Measurements from ENCODE around the gene AIFM3. TPM values are rescaled to one million over a fixed set of nuclear protein-coding genes. Genes with fewer than 3 reads are reported as not detected.

The AIFM3 gene
- total and polyA plus RNA-seq, 2 experiments from 2014 or later = 0.65 TPM; not detected in 1

DNA sequence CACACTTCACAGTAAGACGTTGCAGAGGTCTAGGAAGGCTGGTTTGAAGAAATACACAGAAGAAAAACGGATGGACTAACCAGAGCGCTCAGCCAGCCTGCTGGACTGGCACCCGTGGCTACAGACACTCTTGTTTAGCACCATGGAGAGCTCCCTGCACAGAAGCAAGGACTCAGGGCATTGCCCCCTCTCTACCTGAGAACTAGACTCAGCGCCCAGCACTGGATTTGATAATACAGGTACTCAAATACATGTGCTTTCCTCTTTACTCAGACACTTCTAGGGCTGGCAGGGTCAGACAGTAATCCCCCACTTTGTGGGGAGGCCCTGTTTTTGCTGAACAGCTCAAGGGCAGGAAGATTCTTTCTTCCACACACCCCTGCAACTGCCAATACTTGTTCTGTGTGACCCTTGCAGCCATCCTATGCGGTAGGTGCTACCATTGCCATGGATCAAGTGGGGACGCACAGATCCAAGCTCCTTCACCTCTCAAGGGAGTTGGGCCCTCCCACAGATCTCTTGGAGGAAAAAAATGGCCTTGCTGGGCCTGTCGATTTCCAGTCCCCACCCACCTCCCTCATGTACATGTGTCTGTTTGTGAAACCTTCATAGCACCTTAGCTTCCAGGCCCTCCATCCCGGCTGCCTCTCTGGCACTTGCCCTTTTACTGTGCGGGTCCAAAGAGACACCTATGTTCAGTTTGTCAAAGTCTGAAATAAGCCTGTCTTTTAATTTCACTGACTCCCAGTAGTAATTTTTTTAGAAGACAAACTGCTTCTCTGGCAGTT, 42.8 kb downstream of the AIFM3 start:
- WGBS, 2 experiments (ENCODE audit: low coverage in 1 of 2, low lambda C conversion rate in 2 of 2, missing lambda C conversion rate in 2 of 2) = 53 to 55% methylated on average over 10 of the region's 10 CpGs
- Histone ChIP-seq H3K36me3 (ENCODE audit: low read depth) (no peaks in the 10 kb centered on the region), H2AFZ (no peak overlapping the region), H3F3A (ENCODE audit: insufficient read depth) (0 out of 2 replicates have a peak, but pooled peaks cover 8% of the 10 kb centered on the region), H3K27ac (no peak overlapping the region), H3K9me2 (ENCODE audit: insufficient read depth) (no peaks in the 10 kb centered on the region), H3K27me3 (replicated peaks; ENCODE audit: insufficient read depth) (no peaks in the 10 kb centered on the region), H3K4me2 (ENCODE audit: unreplicated experiment) (no peak overlapping the region), H3K4me3 (no peak overlapping the region), H4K20me1 (ENCODE audit: insufficient read depth) (no peaks in the 10 kb centered on the region), H3K9ac (no peak overlapping the region), H3K4me1 (ENCODE audit: insufficient read depth) (peaks cover 10% of the 10 kb centered on the region), H3K79me2 (ENCODE audit: insufficient read depth) (no peaks in the 10 kb centered on the region), H3K9me3 (ENCODE audit: low read depth) (no peaks in the 10 kb centered on the region)
- no peak for TF ChIP-seq EZH2 (IDR thresholded peaks at IDR 0.05; ENCODE audit: insufficient read depth, poor library complexity, severe bottlenecking)
- TF ChIP-seq EZH2phosphoT487 (IDR thresholded peaks at IDR 0.05; ENCODE audit: insufficient read depth, low read depth) = no peak
- DNase-seq = peak; percentile 70
- in situ Hi-C loops (cut with MboI) = no loop called here

DNA sequence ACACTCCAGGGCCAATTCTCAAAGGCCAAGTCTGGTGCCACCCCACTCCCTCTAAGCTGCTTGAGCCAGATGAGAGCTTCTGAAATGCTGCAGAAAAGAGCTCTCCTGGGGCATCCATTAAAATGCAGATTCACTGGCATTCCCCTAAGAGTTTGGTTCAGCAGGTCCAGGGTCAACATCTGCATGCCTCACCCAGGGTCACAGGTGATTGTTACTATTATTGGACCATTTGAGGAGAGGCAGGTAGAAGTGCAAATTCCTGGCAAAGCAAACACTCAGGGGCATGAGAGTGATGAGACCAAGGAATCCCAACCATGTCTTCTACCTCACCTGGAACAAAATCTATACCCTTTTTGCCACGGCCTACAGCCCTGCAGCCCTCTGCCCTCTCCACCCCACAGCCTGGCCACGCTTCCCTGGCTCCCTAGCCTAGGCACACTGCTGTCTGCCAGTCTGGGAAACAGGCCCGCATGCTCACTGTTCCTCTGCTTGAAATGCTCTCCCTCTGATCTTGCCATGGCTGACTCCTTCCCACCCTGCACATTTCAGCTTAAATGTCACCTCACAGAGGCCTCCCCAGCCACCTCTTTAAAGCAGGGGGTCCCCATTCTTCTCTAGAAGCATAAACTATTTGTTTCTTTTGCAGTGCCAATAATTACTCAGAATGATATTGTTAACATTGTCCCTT, 43.5 kb downstream of the AIFM3 start:
- Histone ChIP-seq H3K27me3 (replicated peaks; ENCODE audit: insufficient read depth) (no peaks in the 10 kb centered on the region), H4K20me1 (ENCODE audit: insufficient read depth) (no peaks in the 10 kb centered on the region), H3K36me3 (ENCODE audit: low read depth) (no peaks in the 10 kb centered on the region), H3K4me1 (ENCODE audit: insufficient read depth) (peaks cover 17% of the 10 kb centered on the region), H3K9me2 (ENCODE audit: insufficient read depth) (no peaks in the 10 kb centered on the region), H3K4me3 (no peak overlapping the region), H2AFZ (no peak overlapping the region), H3K9me3 (ENCODE audit: low read depth) (no peaks in the 10 kb centered on the region), H3K27ac (no peak overlapping the region), H3K79me2 (ENCODE audit: insufficient read depth) (no peaks in the 10 kb centered on the region), H3K4me2 (ENCODE audit: unreplicated experiment) (no peak overlapping the region), H3K9ac (no peak overlapping the region), H3F3A (ENCODE audit: insufficient read depth) (0 out of 2 replicates have a peak, but pooled peaks cover 8% of the 10 kb centered on the region)
- DNase-seq = no peak
- 82 to 87% methylated on average over 3 of the region's 3 CpGs for WGBS, 2 experiments (ENCODE audit: low coverage in 1 of 2, low lambda C conversion rate in 2 of 2, missing lambda C conversion rate in 2 of 2)
- in situ Hi-C loops (cut with MboI) = no loop called here
- TF ChIP-seq EZH2 (IDR thresholded peaks at IDR 0.05; ENCODE audit: insufficient read depth, poor library complexity, severe bottlenecking) = no peak
- no peak for TF ChIP-seq EZH2phosphoT487 (IDR thresholded peaks at IDR 0.05; ENCODE audit: insufficient read depth, low read depth)

DNA sequence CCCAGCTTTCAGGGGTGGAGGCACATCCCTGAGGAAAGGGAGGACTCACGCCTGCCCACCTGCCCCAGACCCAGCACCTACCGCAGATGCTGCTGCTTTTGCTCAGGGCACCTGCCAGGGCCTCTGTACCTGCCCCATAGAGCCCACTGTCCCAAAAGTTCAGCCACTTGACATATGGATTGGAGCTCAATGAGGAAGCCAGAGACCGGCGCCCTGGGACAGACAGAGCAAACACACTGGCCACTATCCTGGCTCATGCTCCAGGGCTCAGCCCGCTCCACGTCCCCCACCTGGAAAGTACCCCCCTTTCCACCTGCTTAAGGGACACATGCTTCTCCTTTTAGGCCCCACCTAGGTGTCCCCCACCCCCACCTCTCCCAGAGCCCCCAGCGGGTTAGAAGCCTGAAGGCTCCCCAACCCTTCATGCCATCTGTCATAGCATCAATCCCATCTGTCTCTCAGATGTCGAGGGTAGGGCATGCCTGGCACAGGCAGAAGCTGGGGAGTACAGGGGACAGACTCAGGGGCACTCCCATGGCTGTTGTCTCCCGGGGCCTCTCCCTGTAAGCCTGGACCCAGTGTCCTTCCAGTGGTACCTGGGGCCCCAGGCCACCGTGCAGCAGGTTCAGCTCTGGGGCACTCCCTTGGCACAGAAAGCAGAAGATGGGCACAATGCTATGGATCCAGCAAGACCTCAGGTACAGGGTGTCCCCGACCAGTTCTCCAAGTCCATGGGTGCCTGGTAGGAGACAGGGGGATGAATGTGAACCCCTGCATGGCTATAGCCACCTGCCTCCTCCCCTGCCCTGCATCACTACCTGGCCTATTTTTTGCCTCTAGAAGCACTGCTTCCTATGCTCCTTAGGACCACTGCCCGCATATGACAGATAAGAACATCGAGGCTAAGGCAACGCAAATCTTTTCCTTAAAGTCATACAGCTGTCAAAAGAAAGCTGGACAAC, 45.7 kb downstream of the AIFM3 start:
- Histone ChIP-seq H3K4me2 (ENCODE audit: unreplicated experiment) (no peak overlapping the region), H3K4me1 (ENCODE audit: insufficient read depth) (peaks cover 19% of the 10 kb centered on the region), H3K27ac (no peak overlapping the region), H3K79me2 (ENCODE audit: insufficient read depth) (no peaks in the 10 kb centered on the region), H2AFZ (no peak overlapping the region), H4K20me1 (ENCODE audit: insufficient read depth) (no peaks in the 10 kb centered on the region), H3K36me3 (ENCODE audit: low read depth) (no peaks in the 10 kb centered on the region), H3K9me3 (ENCODE audit: low read depth) (no peaks in the 10 kb centered on the region), H3K9me2 (ENCODE audit: insufficient read depth) (no peaks in the 10 kb centered on the region), H3K27me3 (replicated peaks; ENCODE audit: insufficient read depth) (no peaks in the 10 kb centered on the region), H3K4me3 (no peak overlapping the region), H3F3A (ENCODE audit: insufficient read depth) (0 out of 2 replicates have a peak, but pooled peaks cover under 1% of the 10 kb centered on the region), H3K9ac (no peak overlapping the region)
- DNase-seq = no peak
- TF ChIP-seq EZH2phosphoT487 (IDR thresholded peaks at IDR 0.05; ENCODE audit: insufficient read depth, low read depth) (no peak), EZH2 (IDR thresholded peaks at IDR 0.05; ENCODE audit: insufficient read depth, poor library complexity, severe bottlenecking) (no peak)
- whole genome bisulfite sequencing, 2 experiments (ENCODE audit: low coverage in 1 of 2, low lambda C conversion rate in 2 of 2, missing lambda C conversion rate in 2 of 2) = 51 to 57% methylated on average over 14 of the region's 14 CpGs
- in situ Hi-C loops (cut with MboI) = no loop called here

DNA sequence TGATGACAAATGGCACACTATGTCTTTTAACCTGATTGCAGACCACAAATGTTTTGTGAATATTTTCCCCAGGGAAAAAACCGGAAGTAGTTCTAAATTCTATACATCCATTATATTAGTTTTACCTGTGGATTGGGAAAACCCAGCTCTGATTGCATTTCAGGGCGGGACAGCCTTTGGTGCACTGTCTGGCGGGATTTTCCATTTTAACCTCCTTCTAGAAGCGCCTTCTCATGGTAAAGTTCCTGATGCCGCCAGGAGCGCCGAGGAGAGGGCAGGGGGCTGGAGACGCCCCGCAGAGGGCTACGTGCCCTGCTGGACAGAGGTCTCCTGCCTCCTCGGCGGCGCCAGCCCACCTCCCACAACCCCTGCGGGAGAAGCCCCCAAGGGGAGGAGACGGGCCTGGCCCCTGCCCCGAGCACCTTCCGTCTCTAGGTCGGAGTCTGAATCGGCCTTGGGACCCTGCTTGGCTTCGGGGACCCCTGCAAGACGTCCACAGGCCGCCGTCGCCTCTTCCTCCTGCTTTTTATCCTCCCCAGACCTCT, 46.7 kb downstream of the AIFM3 start:
- H4K20me1 ChIP-seq (ENCODE audit: insufficient read depth) = no peaks in the 10 kb centered on the region
- peak overlapping the region; percentile 83 for H3K9ac ChIP-seq
- peak overlapping the region; percentile 70 for H3K4me3 ChIP-seq
- peaks cover 19% of the 10 kb centered on the region for H3K4me1 ChIP-seq (ENCODE audit: insufficient read depth)
- H3F3A ChIP-seq (ENCODE audit: insufficient read depth) = no peaks in the 10 kb centered on the region
- no peak for DNase-seq
- no peaks in the 10 kb centered on the region for H3K9me3 ChIP-seq (ENCODE audit: low read depth)
- no peak for TF ChIP-seq EZH2 (IDR thresholded peaks at IDR 0.05; ENCODE audit: insufficient read depth, poor library complexity, severe bottlenecking)
- no peak for TF ChIP-seq EZH2phosphoT487 (IDR thresholded peaks at IDR 0.05; ENCODE audit: insufficient read depth, low read depth)
- peak overlapping the region; percentile 80 for H2AFZ ChIP-seq
- H3K36me3 ChIP-seq (ENCODE audit: low read depth) = no peaks in the 10 kb centered on the region
- in situ Hi-C loops (cut with MboI) = no loop called here
- H3K79me2 ChIP-seq (ENCODE audit: insufficient read depth) = no peaks in the 10 kb centered on the region
- 20 to 27% methylated on average over 24 of the region's 24 CpGs for WGBS, 2 experiments (ENCODE audit: low coverage in 1 of 2, low lambda C conversion rate in 2 of 2, missing lambda C conversion rate in 2 of 2)
- peak overlapping the region; percentile 79 for H3K4me2 ChIP-seq (ENCODE audit: unreplicated experiment)
- no peaks in the 10 kb centered on the region for H3K27me3 ChIP-seq (replicated peaks; ENCODE audit: insufficient read depth)
- H3K9me2 ChIP-seq (ENCODE audit: insufficient read depth) = no peaks in the 10 kb centered on the region
- peak overlapping the region; percentile 62 for H3K27ac ChIP-seq

Data from GM23248 (cell line).